Effector memory CD4-positive, alpha-beta T cell (primary cell): Measurements from ENCODE around the gene SHISA5.
"Not testable (repeated sequence)": the region's sequence is repeated elsewhere in the genome, so short reads cannot be mapped to it uniquely, and the experiment has no call there.

Experiments
- DNase-seq, 3 donors: peaks; one replicate each; pipeline ENCODE4 v3.0.0-alpha.2; 2020
- H3K27ac ChIP-seq: 2 replicates; pipeline ENCODE4 v1.7.0; 2013; ENCODE audit warnings: mild to moderate bottlenecking, low read length, moderate library complexity; ENCODE audit not compliant: insufficient read depth, poor library complexity, severe bottlenecking
- H3K27me3 ChIP-seq: replicated peaks from 2 replicates; pipeline ENCODE4 v1.7.0; 2013; ENCODE audit warnings: mild to moderate bottlenecking, low read length; ENCODE audit not compliant: insufficient read depth, control insufficient read depth, poor library complexity, severe bottlenecking
- H3K36me3 ChIP-seq: 2 replicates; pipeline ENCODE4 v1.7.0; 2013; ENCODE audit warnings: mild to moderate bottlenecking, low read length, moderate library complexity; ENCODE audit not compliant: control insufficient read depth, insufficient read depth
- H3K4me1 ChIP-seq: 2 replicates; pipeline ENCODE4 v1.7.0; 2013; ENCODE audit warnings: low read length, mild to moderate bottlenecking; ENCODE audit not compliant: control insufficient read depth, insufficient read depth, poor library complexity, severe bottlenecking
- H3K4me3 ChIP-seq: 2 replicates; pipeline ENCODE4 v1.7.0; 2013; ENCODE audit warnings: low read length, low read depth, mild to moderate bottlenecking; ENCODE audit not compliant: insufficient read depth, poor library complexity, severe bottlenecking
- H3K9me3 ChIP-seq: 2 replicates; pipeline ENCODE4 v1.7.0; 2013; ENCODE audit warnings: mild to moderate bottlenecking, low read length, moderate library complexity; ENCODE audit not compliant: control insufficient read depth

SHISA5 gene

DNA sequence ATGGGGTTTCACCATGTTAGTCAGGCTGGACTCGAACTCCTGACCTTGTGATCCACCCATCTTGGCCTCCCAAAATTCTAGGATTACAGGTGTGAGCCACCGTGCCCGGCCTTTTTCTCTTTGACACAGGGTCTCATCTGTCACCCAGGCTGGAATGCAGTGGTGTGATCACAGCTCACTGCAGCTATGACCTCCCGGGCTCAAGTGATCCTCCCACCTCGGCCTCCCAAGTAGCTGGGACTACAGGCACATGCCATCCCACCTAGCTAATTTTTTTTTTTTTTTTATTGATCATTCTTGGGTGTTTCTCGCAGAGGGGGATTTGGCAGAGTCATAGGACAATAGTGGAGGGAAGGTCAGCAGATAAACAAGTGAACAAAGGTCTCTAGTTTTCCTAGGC lies 21.2 kb downstream of the SHISA5 start:
- DNase-seq, H3K27me3 ChIP-seq, H3K9me3 ChIP-seq, H3K27ac ChIP-seq, H3K4me3 ChIP-seq, H3K36me3 ChIP-seq: not testable (repeated sequence)
- peaks cover 14% of the 10 kb centered on the region for H3K4me1 ChIP-seq

DNA sequence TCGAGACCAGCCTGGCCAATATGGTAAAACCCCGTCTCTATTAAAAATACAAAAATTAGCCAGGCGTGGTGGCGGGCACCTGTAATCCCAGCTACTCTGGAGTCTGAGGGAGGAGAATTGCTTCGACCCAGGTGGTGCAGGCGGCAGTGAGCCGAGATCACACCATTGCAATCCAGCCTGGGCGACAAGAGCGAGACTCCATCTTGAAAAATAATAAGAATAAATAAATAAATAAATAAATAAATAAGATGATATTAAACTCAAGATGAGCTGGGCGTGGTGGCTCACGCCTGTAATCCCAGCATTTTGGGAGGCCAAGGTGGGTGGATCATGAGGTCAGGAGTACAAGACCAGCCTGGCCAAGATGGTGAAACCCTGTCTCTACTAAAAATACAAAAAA lies 23.1 kb downstream of the SHISA5 start:
- H3K27ac ChIP-seq, H3K27me3 ChIP-seq, H3K36me3 ChIP-seq, H3K4me3 ChIP-seq, DNase-seq, H3K9me3 ChIP-seq: not testable (repeated sequence)
- H3K4me1 ChIP-seq, result peaks cover 27% of the 10 kb centered on the region

DNA sequence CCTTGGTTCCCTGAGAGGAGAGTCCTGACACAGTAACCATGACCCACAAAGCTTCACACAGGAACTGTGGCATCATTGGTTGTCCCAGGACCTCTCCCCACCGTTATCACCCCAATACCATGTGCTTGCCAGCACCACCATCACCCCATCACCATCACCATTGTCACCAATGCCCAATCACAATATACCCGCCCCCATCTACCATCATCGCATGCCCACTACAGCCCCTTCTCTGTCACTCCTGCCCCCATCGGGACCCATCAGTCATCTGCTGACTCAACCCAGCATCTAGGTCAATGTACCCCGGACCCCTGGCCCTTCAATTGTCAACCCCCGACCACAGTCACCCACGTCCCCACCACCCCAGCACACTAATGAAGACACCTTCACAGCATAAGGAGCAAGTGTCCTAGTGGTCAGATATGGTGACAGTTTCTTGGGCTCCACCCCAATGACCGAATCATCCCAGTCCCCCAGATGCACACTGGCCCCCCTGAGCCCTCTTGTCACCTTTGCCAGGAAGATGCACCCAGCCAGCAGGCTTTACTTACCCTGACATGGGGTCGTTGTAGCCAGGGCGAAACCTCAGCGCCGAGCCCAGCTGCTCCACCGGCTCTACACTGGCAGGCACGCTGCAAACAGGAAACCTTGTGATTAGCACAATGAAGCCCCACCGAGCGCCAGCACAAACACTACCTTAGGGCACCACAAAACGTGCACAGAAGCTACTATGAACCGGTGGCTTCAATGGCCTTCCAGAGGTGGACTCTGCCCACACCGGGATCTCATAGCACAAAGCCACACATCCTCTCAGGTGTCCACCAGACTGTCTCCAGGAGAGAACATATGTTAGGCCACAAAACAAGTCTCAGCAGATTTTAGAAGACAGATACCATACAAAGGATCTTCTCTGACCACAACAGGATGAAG lies 25.1 kb downstream of the SHISA5 start:
- Histone ChIP-seq H3K4me3 (peak overlapping the region; percentile 29), H3K27me3 (no peaks in the 10 kb centered on the region), H3K27ac (peak overlapping the region; percentile 75), H3K9me3 (no peaks in the 10 kb centered on the region), H3K4me1 (peaks cover 32% of the 10 kb centered on the region), H3K36me3 (no peaks in the 10 kb centered on the region)
- DNase-seq, result peak; percentile 41 to 54 (median 48)

DNA sequence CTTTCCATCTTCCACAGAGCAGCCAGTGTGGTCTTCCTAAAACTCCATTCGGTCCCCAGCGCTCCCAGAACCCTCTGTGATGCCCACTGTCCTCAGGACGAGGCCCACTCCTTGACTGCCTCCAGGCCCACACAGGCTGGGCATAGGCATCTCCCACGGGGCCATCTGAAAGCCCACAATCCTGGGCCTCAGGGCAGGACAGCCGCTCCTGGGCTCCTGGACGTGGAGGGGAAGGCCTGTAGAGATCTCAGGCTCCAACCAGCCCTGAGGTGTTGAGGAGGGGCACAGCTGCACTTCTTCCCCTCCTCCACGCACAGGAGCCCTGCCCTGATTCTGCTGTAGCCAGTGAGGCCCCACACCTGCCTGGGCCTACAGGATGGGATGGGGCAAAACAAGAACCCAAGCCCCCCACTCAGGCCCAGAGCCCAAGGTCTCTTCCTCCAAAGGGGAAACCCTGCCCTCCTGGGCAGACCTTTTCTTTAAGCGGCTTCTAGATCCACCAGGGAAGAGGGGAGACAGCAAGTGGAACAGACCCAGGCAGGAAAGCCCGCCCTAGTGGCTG lies 25.9 kb downstream of the SHISA5 start:
- H3K4me3 ChIP-seq, result peak overlapping the region; percentile 29
- H3K27me3 ChIP-seq, result no peaks in the 10 kb centered on the region
- no peaks in the 10 kb centered on the region for H3K9me3 ChIP-seq
- no peak for DNase-seq
- H3K36me3 ChIP-seq, result no peaks in the 10 kb centered on the region
- peak overlapping the region; percentile 75 for H3K27ac ChIP-seq
- H3K4me1 ChIP-seq, result peaks cover 37% of the 10 kb centered on the region

DNA sequence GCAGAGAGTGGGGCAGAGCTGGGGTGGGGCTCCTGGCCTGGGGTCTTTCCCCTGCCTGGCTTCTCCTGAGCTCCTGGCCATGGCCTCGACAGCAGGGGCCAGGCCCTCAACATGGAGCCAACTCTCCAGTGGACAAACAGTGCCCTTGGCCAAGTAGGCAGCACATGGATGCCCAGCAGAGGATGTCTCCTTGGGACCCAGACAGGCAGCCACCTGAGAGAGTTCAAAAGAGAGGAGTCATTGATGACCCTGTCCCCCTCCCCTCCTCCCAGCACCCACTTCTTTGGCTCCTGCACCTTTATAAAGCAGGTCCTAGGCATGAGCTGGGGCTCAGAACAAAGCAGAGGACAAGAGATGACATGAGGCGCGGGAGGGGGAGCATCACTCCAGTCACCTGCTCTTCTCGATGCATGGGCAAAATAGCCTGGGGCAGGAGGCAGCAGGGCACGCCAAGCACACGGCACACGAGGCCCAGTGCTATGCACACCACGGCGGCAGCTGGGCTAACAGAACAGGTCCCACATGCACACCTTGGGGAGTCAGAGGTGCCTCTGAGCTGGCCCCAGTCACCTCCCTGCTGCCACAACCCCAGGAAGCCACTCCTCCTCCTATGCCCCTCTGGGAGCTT lies 27.4 kb downstream of the SHISA5 start:
- no peaks in the 10 kb centered on the region for H3K27me3 ChIP-seq
- no peak for DNase-seq
- H3K4me1 ChIP-seq, result peaks cover 49% of the 10 kb centered on the region
- H3K27ac ChIP-seq, result no peak overlapping the region
- H3K36me3 ChIP-seq, result no peaks in the 10 kb centered on the region
- H3K9me3 ChIP-seq, result no peaks in the 10 kb centered on the region
- no peak overlapping the region for H3K4me3 ChIP-seq

DNA sequence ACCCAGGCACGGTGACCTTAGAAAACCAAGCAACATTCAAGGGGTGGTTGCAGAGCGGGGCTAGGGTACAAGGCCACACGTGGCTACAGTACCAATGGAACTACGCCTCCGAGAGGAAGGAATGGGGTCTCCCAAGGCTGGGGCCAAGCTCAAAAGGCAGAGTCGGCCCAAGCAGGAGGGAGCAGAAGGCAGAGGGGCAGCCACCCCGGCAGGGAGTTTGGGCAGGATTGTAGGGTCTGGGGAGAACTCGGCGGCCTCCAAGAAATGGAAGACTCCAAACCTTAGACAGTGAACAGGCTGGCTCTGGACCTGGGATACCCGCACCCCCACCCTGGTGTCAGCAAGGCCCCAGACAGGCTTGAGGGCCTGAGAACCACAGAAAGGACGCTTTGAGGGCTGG lies 28.8 kb downstream of the SHISA5 start:
- Histone ChIP-seq H3K9me3 (no peaks in the 10 kb centered on the region), H3K36me3 (no peaks in the 10 kb centered on the region), H3K4me1 (peaks cover 56% of the 10 kb centered on the region), H3K27ac (peak overlapping the region; percentile 8), H3K27me3 (no peaks in the 10 kb centered on the region), H3K4me3 (no peak overlapping the region)
- DNase-seq, result no peak

DNA sequence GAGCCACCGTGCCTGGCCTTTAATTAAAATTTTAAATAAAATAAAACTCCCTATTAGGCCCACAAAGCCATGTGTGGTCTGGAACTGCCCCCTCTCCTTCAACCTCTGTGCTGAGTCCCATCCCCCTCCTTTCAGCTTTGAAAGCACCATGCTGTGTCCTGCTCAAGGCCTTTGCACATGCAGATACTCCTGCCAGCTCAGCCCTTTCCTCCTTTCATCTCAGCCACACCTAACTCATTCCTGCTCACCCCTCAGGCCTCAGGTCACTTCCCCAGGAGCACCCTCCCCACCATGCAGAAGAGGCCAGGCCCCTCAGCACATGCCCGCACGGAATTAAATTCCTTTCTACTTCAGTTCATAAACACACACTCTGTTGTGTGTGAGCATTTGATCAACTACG lies 29.4 kb downstream of the SHISA5 start:
- peaks cover 62% of the 10 kb centered on the region for H3K4me1 ChIP-seq
- no peak for DNase-seq
- no peaks in the 10 kb centered on the region for H3K27me3 ChIP-seq
- H3K27ac ChIP-seq, result no peak overlapping the region
- H3K4me3 ChIP-seq, result no peak overlapping the region
- H3K36me3 ChIP-seq, result peaks cover 5% of the 10 kb centered on the region
- no peaks in the 10 kb centered on the region for H3K9me3 ChIP-seq

DNA sequence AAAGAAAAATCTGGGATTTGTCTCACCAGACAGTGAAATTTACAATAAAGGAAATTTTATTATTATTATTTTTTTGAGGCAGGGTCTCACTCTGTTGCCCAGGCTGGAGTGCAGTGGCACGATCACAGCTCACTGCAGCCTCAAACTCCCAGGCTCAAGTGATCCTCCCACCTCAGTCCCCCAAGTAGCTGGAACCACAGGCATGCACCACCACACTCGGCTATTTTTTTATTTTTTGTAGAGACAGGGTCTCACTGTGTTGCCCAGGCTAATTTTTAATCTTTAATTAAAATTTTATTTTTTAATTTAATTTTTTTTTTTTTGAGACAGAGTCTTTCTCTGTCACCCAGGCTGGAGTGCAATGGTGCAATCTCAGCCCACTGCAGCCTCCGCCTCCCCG lies 29.9 kb downstream of the SHISA5 start:
- H3K9me3 ChIP-seq, H3K27me3 ChIP-seq, DNase-seq, H3K4me3 ChIP-seq: not testable (repeated sequence)
- H3K4me1 ChIP-seq, result peaks cover 66% of the 10 kb centered on the region
- H3K36me3 ChIP-seq, result peaks cover 11% of the 10 kb centered on the region
- H3K27ac ChIP-seq, result peak overlapping the region; percentile 94

DNA sequence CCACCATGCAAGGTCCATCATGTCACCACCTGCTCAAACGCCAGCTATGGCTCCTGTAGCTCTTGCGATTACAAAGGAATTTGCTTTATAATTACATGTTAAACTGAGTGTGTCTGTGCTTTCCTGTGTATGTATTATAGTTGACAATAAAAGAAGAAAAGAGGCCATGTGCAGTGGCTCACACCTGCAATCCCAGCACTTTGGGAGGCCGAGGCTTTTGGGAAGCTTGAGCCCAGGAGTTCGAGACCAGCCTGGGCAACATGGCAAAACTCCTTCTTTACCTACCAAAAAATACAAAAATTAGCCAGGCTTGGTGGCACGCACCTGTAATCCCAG lies 30.4 kb downstream of the SHISA5 start:
- no peaks in the 10 kb centered on the region for H3K9me3 ChIP-seq
- peak overlapping the region; percentile 94 for H3K27ac ChIP-seq
- no peak overlapping the region for H3K4me3 ChIP-seq
- no peak for DNase-seq
- no peaks in the 10 kb centered on the region for H3K27me3 ChIP-seq
- H3K36me3 ChIP-seq, result peaks cover 15% of the 10 kb centered on the region
- peaks cover 65% of the 10 kb centered on the region for H3K4me1 ChIP-seq
